ENCODE results near the gene CCDC178. TPM values are rescaled to one million over a fixed set of nuclear protein-coding genes. Genes with fewer than 3 reads are reported as not detected.

The CCDC178 gene
- total and polyA plus RNA-seq, 10 donors, result 4.0 to 17.4 (median 8.0) TPM

DNA sequence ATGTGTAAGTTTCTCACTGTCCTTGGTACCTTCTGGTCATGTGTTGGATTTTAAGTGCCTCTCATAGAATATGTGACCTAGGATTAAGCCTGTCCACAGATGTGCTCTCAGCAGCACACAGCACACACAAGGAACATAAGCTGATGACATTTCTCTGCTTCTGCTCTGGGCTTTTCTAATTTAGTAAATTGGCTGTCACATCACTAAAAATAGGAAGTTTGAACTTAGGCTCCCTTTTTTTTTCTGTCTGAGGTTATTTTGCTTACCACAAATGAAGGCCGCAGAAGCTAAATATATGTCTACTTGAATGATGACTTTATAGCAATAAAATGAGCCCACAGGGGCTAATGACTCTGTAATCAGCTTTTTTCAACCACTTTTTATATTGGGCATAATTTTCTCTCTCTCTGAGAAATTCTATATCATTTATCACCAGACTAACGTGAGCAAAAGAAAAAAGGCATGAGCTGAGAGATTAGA is 517.5 kb downstream of the CCDC178 start:
- intact Hi-C loops (cut with DNase I; ENCODE audit: low total_unique reads), result loop anchor here (10.0 kb wide), 1 partner anchor 218 kb away; no protein-coding TSS in a partner anchor
- no peak for TF ChIP-seq POLR2A (IDR thresholded peaks at IDR 0.05)
- TF ChIP-seq, protein P1, sequence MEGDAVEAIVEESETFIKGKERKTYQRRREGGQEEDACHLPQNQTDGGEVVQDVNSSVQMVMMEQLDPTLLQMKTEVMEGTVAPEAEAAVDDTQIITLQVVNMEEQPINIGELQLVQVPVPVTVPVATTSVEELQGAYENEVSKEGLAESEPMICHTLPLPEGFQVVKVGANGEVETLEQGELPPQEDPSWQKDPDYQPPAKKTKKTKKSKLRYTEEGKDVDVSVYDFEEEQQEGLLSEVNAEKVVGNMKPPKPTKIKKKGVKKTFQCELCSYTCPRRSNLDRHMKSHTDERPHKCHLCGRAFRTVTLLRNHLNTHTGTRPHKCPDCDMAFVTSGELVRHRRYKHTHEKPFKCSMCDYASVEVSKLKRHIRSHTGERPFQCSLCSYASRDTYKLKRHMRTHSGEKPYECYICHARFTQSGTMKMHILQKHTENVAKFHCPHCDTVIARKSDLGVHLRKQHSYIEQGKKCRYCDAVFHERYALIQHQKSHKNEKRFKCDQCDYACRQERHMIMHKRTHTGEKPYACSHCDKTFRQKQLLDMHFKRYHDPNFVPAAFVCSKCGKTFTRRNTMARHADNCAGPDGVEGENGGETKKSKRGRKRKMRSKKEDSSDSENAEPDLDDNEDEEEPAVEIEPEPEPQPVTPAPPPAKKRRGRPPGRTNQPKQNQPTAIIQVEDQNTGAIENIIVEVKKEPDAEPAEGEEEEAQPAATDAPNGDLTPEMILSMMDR (IDR thresholded peaks at IDR 0.05 in 8 of 11, conservative IDR thresholded peaks at IDR 0.05 in 3 of 11), result no peak
- no peak for TF ChIP-seq POLR2AphosphoS5 (IDR thresholded peaks at IDR 0.05)
- Histone ChIP-seq H3K4me3 (no peak overlapping the region), H3K36me3 (no peaks in the 10 kb centered on the region), H3K4me1 (peaks cover 0 to 28% (median 7%) of the 10 kb centered on the region in 6 donors), H3K9me3 (no peaks in the 10 kb centered on the region), H3K27me3 (replicated peaks in 1 of 7) (no peaks in the 10 kb centered on the region), H3K27ac (no peak overlapping the region)
- no peak for DNase-seq
- WGBS, 5 donors, result 14 to 31% (median 24%) methylated on average over 2 of the region's 2 CpGs

DNA sequence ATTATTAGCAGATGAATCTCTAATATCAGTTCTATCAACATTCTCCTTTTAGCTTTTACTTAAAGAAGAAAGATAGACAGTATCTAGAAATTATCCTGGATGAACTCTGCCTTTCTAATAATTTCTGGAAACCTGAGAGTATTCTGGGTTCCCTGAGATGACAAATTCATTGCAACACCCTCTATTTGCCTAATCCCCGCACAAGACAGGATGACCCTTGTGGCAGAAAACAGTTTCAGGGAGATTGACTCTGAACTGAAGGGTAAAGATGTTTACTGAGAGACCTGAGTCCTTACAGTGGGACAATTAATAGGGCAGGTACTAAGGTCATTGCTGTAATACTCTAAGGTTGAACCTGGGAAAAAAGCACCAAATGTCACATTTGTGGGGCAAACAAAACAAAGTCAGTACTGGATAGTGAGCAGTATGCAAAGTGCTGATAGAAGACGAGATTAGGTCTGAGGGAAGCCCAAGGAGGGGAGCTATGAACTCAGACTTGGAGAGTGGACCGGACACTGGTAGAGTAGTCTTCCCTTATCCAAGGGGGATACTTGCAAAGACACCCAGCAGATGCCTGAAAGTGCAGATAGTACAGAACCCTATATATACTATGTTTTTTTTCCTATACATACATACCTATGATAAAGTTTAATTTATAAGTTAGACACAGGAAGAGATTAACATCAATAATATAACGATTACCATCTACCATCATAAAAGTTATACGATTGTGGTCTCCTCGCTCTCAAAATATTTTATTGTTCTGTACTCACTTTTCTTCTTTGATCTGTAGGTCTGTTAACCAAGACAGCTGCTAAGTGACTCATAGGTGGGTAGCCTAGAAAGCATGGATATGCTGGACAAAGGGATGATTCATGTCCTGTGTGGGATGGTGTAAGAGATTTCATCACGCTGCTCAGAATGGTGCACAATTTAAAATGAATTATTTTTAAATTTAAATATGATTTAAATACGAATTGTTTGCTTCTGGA is 519.4 kb downstream of the CCDC178 start:
- TF ChIP-seq POLR2AphosphoS5 (IDR thresholded peaks at IDR 0.05), result no peak
- TF ChIP-seq, protein P1 (IDR thresholded peaks at IDR 0.05 in 8 of 11, conservative IDR thresholded peaks at IDR 0.05 in 3 of 11), result no peak
- TF ChIP-seq POLR2A (IDR thresholded peaks at IDR 0.05), result no peak
- Histone ChIP-seq H3K36me3 (no peaks in the 10 kb centered on the region), H3K27ac (no peak overlapping the region), H3K9me3 (no peaks in the 10 kb centered on the region), H3K4me3 (no peak overlapping the region), H3K4me1 (peaks cover 0 to 28% (median 7%) of the 10 kb centered on the region in 6 donors), H3K27me3 (replicated peaks in 1 of 7) (no peaks in the 10 kb centered on the region)
- WGBS, 5 donors, result 68 to 87% (median 73%) methylated on average over 8 of the region's 8 CpGs
- no peak for DNase-seq
- intact Hi-C loops (cut with DNase I; ENCODE audit: low total_unique reads), result loop anchor here (10.0 kb wide), 1 partner anchor 216 kb away; no protein-coding TSS in a partner anchor

DNA sequence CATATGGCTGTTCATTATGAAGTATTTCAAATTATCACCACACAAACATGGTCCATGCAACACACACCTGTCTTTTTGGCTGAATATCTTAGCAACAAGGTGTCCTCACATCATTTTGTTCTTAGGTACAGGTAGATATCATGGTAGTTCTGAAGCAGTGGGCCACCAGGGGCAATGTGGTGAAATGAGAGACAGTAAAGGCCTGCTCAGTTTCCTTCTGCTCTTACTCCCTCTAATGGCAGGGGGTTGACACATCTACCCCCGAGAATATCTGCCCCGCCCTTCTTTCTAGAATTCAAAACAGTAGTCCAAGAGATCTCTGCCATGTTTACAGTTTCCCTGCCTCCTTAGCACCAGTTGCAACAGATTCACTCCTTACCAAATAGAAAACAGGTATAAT is 520.7 kb downstream of the CCDC178 start:
- no peak for TF ChIP-seq POLR2AphosphoS5 (IDR thresholded peaks at IDR 0.05)
- TF ChIP-seq, protein P1 (IDR thresholded peaks at IDR 0.05 in 8 of 11, conservative IDR thresholded peaks at IDR 0.05 in 3 of 11), result peak; percentile 25 to 81 (median 62)
- TF ChIP-seq POLR2A (IDR thresholded peaks at IDR 0.05), result no peak
- 18 to 29% (median 21%) methylated on average over 2 of the region's 2 CpGs for WGBS, 5 donors
- no peak for DNase-seq

More for the DNA sequence above, 520.7 kb downstream of the CCDC178 start:
- Histone ChIP-seq H3K27me3 (replicated peaks in 1 of 7) (no peaks in the 10 kb centered on the region), H3K9me3 (no peaks in the 10 kb centered on the region), H3K4me3 (no peak overlapping the region), H3K36me3 (no peaks in the 10 kb centered on the region), H3K4me1 (peaks cover 0 to 28% (median 7%) of the 10 kb centered on the region in 6 donors), H3K27ac (no peak overlapping the region)
- intact Hi-C loops (cut with DNase I; ENCODE audit: low total_unique reads), result loop anchor here (10.0 kb wide), 1 partner anchor 215 kb away; no protein-coding TSS in a partner anchor
